Activated CD4-positive, alpha-beta T cell treated with anti-CD3 and anti-CD28 coated beads, Interleukin-2, Interleukin-6, amounts not matched to agents 100 ng/mL and 50 ng/mL, durations not matched to agents 16 hours and 8 hours (primary cell): Measurements from ENCODE around the gene MRC1.

Source experiments
- DNase-seq: peaks from one replicate; pipeline ENCODE4 v3.0.0-alpha.2; 2020

The MRC1 gene

GRCh38 chr10:17795813-17796594 is 13.1 kb upstream of the MRC1 start:
- DNase-seq: no peak

GRCh38 chr10:17801507-17801906 is 7.6 kb upstream of the MRC1 start:
- DNase-seq: no peak

GRCh38 chr10:17802350-17802749 is 6.8 kb upstream of the MRC1 start:
- no peak for DNase-seq

GRCh38 chr10:17802976-17803375 is 6.2 kb upstream of the MRC1 start:
- no peak for DNase-seq

- DNase-seq: no peak
Measured at GRCh38 chr10:17805330-17805729, 3.8 kb upstream of the MRC1 start.

- peak; percentile 36 for DNase-seq
Measured at GRCh38 chr10:17805921-17806577, 3.1 kb upstream of the MRC1 start.

- DNase-seq: no peak
Measured at GRCh38 chr10:17811146-17811865, 2.2 kb downstream of the MRC1 start.

GRCh38 chr10:17814973-17815372 is 5.8 kb downstream of the MRC1 start:
- no peak for DNase-seq

- no peak for DNase-seq
Measured at GRCh38 chr10:17816199-17816598, 7.1 kb downstream of the MRC1 start.

- no peak for DNase-seq
Measured at GRCh38 chr10:17817316-17817715, 8.2 kb downstream of the MRC1 start.

GRCh38 chr10:17817790-17818189 is 8.6 kb downstream of the MRC1 start:
- DNase-seq: no peak

GRCh38 chr10:17819836-17820235 is 10.7 kb downstream of the MRC1 start:
- DNase-seq: no peak

GRCh38 chr10:17820943-17821342 is 11.8 kb downstream of the MRC1 start:
- DNase-seq: no peak

- DNase-seq: no peak
Measured at GRCh38 chr10:17821893-17822292, 12.7 kb downstream of the MRC1 start.

- DNase-seq: no peak
Measured at GRCh38 chr10:17831341-17831740, 22.2 kb downstream of the MRC1 start.

- no peak for DNase-seq
Measured at GRCh38 chr10:17831896-17832295, 22.7 kb downstream of the MRC1 start.

GRCh38 chr10:17833656-17834055 is 24.5 kb downstream of the MRC1 start:
- DNase-seq: no peak

GRCh38 chr10:17835688-17836087 is 26.5 kb downstream of the MRC1 start:
- no peak for DNase-seq

GRCh38 chr10:17836942-17837341 is 27.8 kb downstream of the MRC1 start:
- no peak for DNase-seq

GRCh38 chr10:17838080-17838648 is 29.0 kb downstream of the MRC1 start:
- no peak for DNase-seq

- no peak for DNase-seq
Measured at GRCh38 chr10:17841050-17841449, 31.9 kb downstream of the MRC1 start.

- DNase-seq: no peak
Measured at GRCh38 chr10:17842641-17843040, 33.5 kb downstream of the MRC1 start.

GRCh38 chr10:17847585-17848296 is 38.6 kb downstream of the MRC1 start:
- DNase-seq: no peak
